Gastrocnemius medialis (tissue), 4 donors: ENCODE results near the gene PHF2. TPM values are rescaled to one million over a fixed set of nuclear protein-coding genes. Genes with fewer than 3 reads are reported as not detected.

Experiments
- ATAC-seq, 2 donors: fragments of 150-250 bp; one replicate each; pipeline ENCODE4 v1.9.1; 2016
- DNase-seq, 2 donors: peaks; one replicate each; pipeline ENCODE4 v3.0.0-alpha.2; 2019
- H3K27ac ChIP-seq, 4 donors: fragments of 200-600 bp; sonication (generic); 1 replicate in 1 of 4; 2 replicates in 3 of 4; pipeline ENCODE4 v1.5.1; 2016 to 2018; ENCODE audit warnings: mild to moderate bottlenecking in 2 of 4, moderate library complexity in 1 of 4
- H3K27me3 ChIP-seq, 3 donors: fragments of 200-600 bp; sonication (generic) in 2 of 3; 1 replicate in 1 of 3; 2 replicates in 2 of 3; pipeline versions ENCODE4 v1.5.1 to v1.6.0; 2016 to 2019; ENCODE audit warnings: mild to moderate bottlenecking in 1 of 3, moderate library complexity in 1 of 3
- H3K36me3 ChIP-seq, 2 donors: fragments of 200-600 bp; sonication (generic) in 1 of 2; one replicate each; pipeline ENCODE4 v1.5.1; 2017 to 2018
- H3K4me1 ChIP-seq, 2 donors: fragments of 200-600 bp; sonication (generic) in 1 of 2; one replicate each; pipeline ENCODE4 v1.5.1; 2016 to 2017; ENCODE audit warnings: mild to moderate bottlenecking in 2 of 2
- H3K4me3 ChIP-seq, 4 donors: fragments of 200-600 bp; sonication (generic) in 3 of 4; 1 replicate in 1 of 4; 2 replicates in 3 of 4; pipeline ENCODE4 v1.5.1; 2016 to 2019; ENCODE audit warnings: mild to moderate bottlenecking in 2 of 4
- H3K9me3 ChIP-seq, 3 donors: fragments of 200-600 bp; sonication (generic) in 2 of 3; 1 replicate in 1 of 3; 2 replicates in 2 of 3; pipeline ENCODE4 v1.5.1; 2016 to 2019
- POLR2A ChIP-seq, 2 donors: fragments of 450-650 bp; IDR thresholded peaks; one replicate each; pipeline ENCODE4 v1.6.1; 2017; ENCODE audit warnings: antibody characterized with exemption in 2 of 2, mild to moderate bottlenecking in 2 of 2, moderate library complexity in 2 of 2
- in situ Hi-C, 4 donors: fragments of 200-750 bp; cut with MboI; loops; one replicate each; pipeline versions ENCODE4 v1.15.0 to v1.8.0; 2017; ENCODE audit warnings: low sequenced_read_pairs in 4 of 4
- intact Hi-C: fragments of 100-400 bp; cut with DNase I; formaldehyde crosslinking; loops from one replicate; pipeline ENCODE4 v1.15.1; 2023; ENCODE audit warnings: low total_unique reads
- total RNA-seq, 4 donors: library from RNA; depleted of rRNA; stranded (reverse); fragments of >200 nt; gene quantifications; one replicate each; pipeline versions ENCODE4 v1.1.0 to v1.2.3, GENCODE V29; 2016
- TF ChIP-seq, protein P1 (sequence below), 5 experiments: fragments of 450-650 bp in 3 of 5; fragments of 200-600 bp in 2 of 5; sonication (generic) in 2 of 5; IDR thresholded peaks in 4 of 5; conservative IDR thresholded peaks in 1 of 5; 1 replicate in 4 of 5; 2 replicates in 1 of 5; pipeline ENCODE4 v1.5.1; 2016 to 2019; ENCODE audit warnings: antibody characterized with exemption in 5 of 5, mild to moderate bottlenecking in 3 of 5, moderate library complexity in 3 of 5

Gene PHF2
- total RNA-seq, 4 donors from 2014 or later = 18.8 to 24.3 (median 21.9) TPM

DNA sequence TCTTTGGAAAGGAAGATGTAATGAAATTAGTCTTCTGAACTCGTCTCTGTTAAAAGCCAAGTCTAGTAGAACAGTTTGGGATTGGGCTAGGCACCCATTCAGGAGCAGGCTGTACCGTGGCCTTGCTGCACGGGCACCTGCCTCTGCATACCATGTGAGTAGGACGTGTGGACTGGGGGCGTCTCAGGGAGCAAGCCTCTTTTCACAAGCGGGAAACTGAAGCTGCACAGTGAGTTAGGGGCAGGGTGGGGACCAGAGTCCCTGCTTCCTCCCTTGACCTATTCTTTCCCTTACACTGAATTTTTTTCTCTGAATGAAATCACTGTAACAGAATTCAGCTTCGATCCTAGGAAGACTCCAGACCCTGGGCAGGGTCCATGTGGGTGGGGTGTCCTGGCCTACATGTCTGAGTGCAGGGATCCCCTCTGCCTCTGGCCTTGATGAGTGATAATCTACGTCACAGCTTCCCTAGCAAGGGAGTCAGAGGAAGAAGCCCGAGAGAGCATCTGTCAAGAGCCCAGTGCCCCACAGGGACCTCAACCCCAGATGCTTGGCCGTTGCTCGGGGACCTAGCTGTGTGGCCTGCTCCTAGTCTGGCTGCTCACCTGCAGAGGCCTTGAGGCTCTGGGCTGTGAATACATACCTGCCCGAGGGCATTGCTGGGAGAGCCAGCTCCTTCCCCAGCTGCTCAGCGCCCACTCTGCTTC, 15.1 kb downstream of the PHF2 start:
- in situ Hi-C loops (no loop called here), intact Hi-C loops (no loop called here)
- no peak for TF ChIP-seq POLR2A (IDR thresholded peaks at IDR 0.05)
- TF ChIP-seq, protein P1, sequence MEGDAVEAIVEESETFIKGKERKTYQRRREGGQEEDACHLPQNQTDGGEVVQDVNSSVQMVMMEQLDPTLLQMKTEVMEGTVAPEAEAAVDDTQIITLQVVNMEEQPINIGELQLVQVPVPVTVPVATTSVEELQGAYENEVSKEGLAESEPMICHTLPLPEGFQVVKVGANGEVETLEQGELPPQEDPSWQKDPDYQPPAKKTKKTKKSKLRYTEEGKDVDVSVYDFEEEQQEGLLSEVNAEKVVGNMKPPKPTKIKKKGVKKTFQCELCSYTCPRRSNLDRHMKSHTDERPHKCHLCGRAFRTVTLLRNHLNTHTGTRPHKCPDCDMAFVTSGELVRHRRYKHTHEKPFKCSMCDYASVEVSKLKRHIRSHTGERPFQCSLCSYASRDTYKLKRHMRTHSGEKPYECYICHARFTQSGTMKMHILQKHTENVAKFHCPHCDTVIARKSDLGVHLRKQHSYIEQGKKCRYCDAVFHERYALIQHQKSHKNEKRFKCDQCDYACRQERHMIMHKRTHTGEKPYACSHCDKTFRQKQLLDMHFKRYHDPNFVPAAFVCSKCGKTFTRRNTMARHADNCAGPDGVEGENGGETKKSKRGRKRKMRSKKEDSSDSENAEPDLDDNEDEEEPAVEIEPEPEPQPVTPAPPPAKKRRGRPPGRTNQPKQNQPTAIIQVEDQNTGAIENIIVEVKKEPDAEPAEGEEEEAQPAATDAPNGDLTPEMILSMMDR (IDR thresholded peaks at IDR 0.05 in 4 of 5, conservative IDR thresholded peaks at IDR 0.05 in 1 of 5) = no peak
- no peaks in the 10 kb centered on the region for H3K9me3 ChIP-seq
- H3K27ac ChIP-seq = no peak overlapping the region
- peaks cover 51 to 52% of the 10 kb centered on the region in 2 donors for H3K4me1 ChIP-seq
- ATAC-seq (no peak), DNase-seq (no peak)
- H3K4me3 ChIP-seq = no peak overlapping the region
- no peaks in the 10 kb centered on the region for H3K36me3 ChIP-seq
- no peaks in the 10 kb centered on the region for H3K27me3 ChIP-seq

- no peaks in the 10 kb centered on the region for H3K27me3 ChIP-seq
- in situ Hi-C loops (no loop called here), intact Hi-C loops (no loop called here)
- DNase-seq (no peak), ATAC-seq (no peak)
- peaks cover 44 to 50% of the 10 kb centered on the region in 2 donors for H3K4me1 ChIP-seq
- no peaks in the 10 kb centered on the region for H3K9me3 ChIP-seq
- H3K4me3 ChIP-seq = no peak overlapping the region
- H3K36me3 ChIP-seq = no peaks in the 10 kb centered on the region
- no peak overlapping the region for H3K27ac ChIP-seq
- TF ChIP-seq, protein P1 (IDR thresholded peaks at IDR 0.05 in 4 of 5, conservative IDR thresholded peaks at IDR 0.05 in 1 of 5) = no peak
- no peak for TF ChIP-seq POLR2A (IDR thresholded peaks at IDR 0.05)
Measured at GRCh38 chr9:93592008-93592642, 15.7 kb downstream of the PHF2 start.

DNA sequence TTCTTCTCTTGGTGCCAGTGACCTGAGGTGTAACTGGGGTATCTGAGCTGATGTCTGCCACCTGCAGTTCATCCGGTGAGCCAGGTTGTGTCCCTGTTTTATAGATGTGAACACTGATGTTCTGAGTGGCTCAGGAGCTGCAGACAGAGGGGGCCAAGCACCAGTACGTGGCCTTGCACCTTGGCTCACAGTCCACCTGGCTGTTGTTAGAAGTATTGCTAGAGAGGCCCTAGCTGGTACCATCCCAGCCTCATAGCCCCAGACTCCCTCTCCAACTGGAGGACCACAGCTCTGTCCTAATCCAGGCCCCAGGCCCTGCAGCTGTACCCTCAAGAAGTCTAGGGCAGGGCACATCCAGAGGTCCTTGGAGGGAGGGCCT, 16.2 kb downstream of the PHF2 start:
- DNase-seq = no peak
- Histone ChIP-seq H3K4me1 (peaks cover 43 to 50% of the 10 kb centered on the region in 2 donors), H3K27ac (no peak overlapping the region), H3K36me3 (no peaks in the 10 kb centered on the region), H3K9me3 (no peaks in the 10 kb centered on the region), H3K27me3 (no peaks in the 10 kb centered on the region), H3K4me3 (no peak overlapping the region)
- intact Hi-C loops (no loop called here), in situ Hi-C loops (no loop called here)
- TF ChIP-seq, protein P1 (IDR thresholded peaks at IDR 0.05 in 4 of 5, conservative IDR thresholded peaks at IDR 0.05 in 1 of 5) = no peak
- TF ChIP-seq POLR2A (IDR thresholded peaks at IDR 0.05) = no peak
- no peak for ATAC-seq

- no peak for TF ChIP-seq POLR2A (IDR thresholded peaks at IDR 0.05)
- TF ChIP-seq, protein P1 (IDR thresholded peaks at IDR 0.05 in 4 of 5, conservative IDR thresholded peaks at IDR 0.05 in 1 of 5) = no peak
- ATAC-seq = no peak
- Histone ChIP-seq H3K4me3 (no peak overlapping the region), H3K4me1 (peaks cover 38 to 50% of the 10 kb centered on the region in 2 donors), H3K36me3 (no peaks in the 10 kb centered on the region), H3K9me3 (no peaks in the 10 kb centered on the region), H3K27ac (no peak overlapping the region), H3K27me3 (no peaks in the 10 kb centered on the region)
- intact Hi-C loops (no loop called here), in situ Hi-C loops (no loop called here)
- no peak for DNase-seq
Measured at GRCh38 chr9:93593144-93593658, 16.8 kb downstream of the PHF2 start.
